Measurements from ENCODE around the gene RAB5B.
"Not testable (repeated sequence)": the region's sequence is repeated elsewhere in the genome, so short reads cannot be mapped to it uniquely, and the experiment has no call there.

Gene RAB5B

DNA sequence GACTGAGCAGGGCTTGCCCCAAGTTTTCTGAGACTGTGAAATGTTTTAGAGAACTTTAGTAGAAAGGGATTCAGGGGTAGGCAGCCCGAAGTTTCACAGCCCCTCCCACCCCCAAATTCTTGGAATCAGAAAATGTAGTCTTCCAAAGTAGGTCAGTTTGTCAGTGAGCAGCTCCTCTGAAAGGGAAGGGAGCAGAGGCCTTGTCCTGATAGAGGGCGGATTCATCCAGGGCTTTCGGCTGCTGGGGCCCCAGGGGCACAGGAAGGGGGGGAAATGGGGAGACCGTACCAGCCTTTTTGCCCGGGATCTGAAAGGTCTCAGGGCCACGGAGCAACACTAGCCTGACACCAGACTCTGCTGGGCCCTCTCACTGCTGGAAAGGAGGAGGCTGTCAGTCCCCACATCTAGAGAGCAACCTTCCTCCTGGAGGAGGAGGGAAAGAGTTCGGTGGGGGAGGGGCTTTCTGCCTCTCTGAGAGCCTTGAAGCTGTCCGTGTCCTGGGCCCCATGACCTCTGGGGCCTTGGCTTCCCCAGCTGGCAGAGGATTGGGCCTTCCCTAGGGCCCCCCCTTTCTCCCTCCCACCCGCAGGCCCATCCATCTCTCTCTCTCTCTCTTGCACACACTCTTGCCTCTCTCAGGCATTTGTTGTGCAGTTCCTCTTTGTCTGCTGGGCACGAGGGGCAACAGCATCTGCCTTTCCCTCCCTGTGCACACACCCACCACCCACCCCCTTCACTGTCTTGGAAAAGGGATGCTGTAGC is 46.7 kb downstream of the RAB5B start, which contains the start of gene IKZF4:
Gene IKZF4 (plus strand): TSS at position 621 of the 762 bp plus-strand sequence. CDS start 451 bp downstream, outside the sequence.
- DNase-seq: peak; percentile 17

DNA sequence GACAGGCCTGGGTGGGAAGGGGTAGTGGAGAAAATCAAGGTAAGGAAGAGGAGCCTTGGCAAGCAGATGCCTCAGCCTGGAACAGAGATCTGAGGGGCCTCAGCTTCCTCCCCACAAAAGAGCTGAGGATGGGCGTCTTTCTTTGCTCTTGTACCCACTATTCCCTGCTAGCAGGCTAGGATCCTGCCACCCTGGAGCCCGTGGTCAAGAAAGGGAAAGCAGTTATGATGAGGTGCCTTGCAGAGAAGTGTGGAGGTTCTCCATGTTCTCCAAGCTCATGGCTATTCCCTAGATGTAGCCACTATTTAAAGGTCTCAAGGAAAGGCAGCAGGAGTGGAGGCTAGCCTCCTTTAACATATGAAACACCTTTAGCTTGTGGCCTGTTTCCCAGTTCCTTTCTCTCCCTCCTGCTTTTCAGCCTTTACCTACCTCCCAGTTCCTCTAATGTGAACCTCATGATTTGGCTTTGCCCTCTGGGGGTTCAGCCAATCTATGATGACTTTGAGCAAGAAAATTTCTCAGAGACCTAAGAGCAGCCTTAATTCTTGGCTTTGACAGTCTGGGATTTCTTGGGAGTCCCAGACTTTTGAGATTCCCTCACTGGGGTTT is 48.1 kb downstream of the RAB5B start:
- DNase-seq: no peak

DNA sequence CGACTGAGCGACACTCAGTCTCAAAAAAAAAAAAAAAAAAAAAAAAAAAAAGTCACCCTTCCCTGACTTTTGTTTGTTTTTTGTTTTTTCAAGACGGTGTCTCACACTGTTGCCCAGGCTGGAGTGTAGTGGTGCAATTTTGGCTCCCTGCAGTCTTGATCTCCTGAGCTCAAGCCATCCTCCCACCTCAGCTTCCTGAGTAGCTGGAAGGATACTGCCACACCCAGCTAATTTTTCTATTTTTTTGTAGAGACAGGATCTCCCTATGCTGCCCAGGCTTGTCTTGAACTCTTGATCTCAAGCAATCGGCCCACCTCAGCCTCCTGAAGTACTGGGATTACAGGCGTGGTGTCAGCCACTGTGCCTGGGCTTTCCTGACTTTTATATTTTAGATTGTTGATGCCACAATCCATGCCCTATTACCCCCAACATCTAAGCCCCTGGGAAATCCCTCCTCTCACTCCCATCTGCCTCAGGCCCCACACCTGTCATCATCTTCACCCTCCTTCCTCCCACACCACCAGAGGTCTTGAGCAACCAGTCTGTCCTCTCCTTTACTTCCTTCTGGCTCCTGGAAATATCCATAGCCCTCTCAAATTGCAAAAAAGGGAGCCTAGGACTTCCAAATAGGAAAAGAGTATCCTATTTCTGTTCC is 54.8 kb downstream of the RAB5B start:
- no peak for DNase-seq

DNA sequence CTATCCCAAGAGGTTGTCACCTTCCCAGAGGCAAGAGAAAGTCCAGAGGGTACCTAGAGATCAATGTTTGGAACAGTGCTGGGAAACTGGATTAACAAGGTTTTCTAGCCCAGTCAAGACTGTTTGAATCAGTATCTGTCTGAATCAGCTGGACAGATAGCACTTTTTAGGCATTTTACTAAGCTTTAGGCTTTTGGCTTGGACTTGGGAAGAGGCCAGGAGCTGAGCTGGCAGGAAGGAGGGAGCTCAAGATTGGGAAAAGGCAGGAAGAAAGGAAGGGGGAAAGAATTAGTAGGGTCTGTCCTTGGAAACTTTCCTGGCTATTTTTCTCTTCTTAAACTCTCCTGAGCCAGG is 55.3 kb downstream of the RAB5B start:
- no peak for DNase-seq

DNA sequence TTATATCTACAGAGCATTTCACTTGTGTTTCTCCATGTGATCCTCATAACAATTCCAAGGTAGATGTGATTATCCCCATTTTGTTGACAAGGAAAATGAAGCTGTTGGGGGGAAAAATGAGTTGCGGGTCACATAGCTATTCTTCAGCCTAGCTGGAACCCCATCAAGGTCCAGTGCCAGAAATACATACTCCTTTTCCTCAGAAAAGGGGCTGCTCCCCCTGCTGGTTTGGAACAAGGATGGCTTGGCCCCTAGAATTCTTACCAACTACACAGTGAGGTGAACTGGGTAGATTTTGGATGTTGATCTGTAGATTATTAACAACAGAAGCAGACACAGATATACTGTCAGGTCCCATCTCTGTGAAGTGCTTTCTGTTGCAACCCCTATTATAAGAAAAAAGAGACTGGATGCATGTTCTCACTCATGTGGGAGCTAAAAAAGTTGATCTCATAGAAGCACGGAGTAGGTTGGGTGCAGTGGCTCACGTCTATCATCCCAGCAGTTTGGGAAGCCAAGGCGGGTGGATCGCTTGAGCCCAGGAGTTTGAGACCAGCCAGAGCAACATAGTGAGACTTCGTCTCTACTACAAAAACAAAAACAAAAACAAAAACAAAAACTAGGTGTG is 55.9 kb downstream of the RAB5B start:
- DNase-seq: peak; percentile 38

DNA sequence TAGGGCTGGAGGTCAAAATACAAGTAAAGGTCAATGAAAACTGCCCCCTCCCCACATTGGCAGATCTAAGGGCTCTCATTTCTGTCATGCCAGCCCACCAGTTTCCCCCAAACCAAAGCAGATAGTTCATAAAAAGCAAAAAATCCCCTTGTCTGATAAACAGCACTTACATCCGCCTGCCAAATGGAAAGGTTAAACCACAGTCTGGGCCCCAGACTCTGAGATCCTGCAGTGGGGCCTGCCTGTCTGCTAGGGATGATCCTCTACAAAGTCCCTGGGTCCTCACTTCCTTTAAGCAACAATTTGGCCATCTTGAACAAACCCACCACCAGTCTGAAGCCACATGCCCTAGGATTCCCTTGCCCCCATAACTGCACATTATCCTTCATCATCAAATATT is 58.1 kb downstream of the RAB5B start:
- no peak for DNase-seq

DNA sequence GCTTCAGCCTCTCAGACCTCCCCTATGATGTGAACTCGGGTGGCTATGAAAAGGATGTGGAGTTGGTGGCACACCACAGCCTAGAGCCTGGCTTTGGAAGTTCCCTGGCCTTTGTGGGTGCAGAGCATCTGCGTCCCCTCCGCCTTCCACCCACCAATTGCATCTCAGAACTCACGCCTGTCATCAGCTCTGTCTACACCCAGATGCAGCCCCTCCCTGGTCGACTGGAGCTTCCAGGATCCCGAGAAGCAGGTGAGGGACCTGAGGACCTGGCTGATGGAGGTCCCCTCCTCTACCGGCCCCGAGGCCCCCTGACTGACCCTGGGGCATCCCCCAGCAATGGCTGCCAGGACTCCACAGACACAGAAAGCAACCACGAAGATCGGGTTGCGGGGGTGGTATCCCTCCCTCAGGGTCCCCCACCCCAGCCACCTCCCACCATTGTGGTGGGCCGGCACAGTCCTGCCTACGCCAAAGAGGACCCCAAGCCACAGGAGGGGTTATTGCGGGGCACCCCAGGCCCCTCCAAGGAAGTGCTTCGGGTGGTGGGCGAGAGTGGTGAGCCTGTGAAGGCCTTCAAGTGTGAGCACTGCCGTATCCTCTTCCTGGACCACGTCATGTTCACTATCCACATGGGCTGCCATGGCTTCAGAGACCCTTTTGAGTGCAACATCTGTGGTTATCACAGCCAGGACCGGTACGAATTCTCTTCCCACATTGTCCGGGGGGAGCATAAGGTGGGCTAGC is 60.9 kb downstream of the RAB5B start:
- no peak for DNase-seq

DNA sequence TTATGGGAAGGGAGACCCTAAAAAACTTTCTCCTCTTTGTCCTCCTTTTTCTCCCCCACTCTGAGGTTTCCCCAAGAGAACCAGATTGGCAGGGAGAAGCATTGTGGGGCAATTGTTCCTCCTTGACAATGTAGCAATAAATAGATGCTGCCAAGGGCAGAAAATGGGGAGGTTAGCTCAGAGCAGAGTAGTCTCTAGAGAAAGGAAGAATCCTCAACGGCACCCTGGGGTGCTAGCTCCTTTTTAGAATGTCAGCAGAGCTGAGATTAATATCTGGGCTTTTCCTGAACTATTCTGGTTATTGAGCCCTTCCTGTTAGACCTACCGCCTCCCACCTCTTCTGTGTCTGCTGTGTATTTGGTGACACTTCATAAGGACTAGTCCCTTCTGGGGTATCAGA is 63.3 kb downstream of the RAB5B start:
- DNase-seq: no peak

DNA sequence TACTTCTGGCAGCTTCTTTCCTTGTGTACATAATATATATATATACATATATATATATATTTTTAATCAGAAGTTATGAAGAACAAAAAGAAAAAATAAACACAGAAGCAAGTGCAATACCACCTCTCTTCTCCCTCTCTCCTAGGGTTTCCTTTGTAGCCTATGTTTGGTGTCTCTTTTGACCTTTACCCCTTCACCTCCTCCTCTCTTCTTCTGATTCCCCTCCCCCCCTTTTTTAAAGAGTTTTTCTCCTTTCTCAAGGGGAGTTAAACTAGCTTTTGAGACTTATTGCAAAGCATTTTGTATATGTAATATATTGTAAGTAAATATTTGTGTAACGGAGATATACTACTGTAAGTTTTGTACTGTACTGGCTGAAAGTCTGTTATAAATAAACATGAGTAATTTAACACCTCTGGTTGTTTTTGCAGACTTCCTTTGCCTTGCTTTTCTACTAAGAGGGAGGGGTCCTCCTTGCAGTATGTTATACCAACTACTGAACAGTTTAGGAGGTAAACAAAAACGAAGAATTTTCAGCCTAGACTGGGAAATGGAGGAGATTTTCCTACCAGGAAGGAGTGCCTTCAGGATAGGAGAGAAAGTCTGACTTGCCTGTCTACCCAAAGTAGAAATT is 64.3 kb downstream of the RAB5B start:
- DNase-seq: no peak

DNA sequence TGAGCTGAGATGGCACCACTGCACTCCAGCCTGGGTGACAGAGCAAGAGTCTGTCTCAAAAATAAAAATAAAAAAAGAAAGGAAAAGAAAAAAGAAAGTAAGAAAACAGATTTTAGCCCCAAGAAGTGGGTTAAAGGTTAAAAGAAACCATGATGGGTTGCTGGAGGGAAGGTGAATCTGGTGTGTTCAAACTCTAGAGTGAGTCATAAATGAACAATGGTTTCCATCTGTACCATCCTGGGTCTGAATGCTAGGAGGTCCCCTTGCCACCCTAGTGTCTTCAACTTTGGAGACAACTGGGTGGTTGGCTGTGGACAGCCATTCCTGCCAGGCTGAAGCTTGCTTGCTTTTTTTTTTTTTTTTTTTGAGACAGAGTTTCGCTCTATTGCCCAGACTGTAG is 66.3 kb downstream of the RAB5B start:
- DNase-seq: no peak

DNA sequence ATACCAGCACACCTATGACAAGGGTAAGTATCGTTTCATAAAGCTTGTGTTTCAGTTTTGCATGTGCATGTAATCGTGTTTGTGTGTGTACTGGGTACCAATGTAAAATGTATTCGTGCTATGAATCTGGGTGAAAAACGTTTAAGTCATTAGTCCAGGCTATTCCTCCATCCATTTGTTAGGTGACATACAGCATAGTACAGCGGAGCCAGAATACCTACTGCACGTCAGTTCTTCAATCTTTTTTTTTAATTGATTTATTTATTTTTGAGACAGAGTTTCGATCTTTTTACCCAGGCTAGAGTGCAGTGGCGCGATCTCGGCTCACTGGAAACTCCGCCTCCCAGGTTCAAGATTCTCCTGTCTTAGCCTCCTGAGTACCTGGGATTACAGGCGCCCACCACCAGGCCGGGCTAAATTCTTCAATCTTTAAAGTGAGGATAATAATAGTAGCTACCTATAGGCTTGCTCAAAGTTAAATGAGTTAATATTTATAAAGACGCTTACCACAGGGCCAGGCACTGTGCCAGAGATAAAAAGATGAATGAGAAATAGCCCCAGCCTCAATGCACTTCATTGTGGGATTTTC is 67.2 kb downstream of the RAB5B start:
- DNase-seq: no peak

DNA sequence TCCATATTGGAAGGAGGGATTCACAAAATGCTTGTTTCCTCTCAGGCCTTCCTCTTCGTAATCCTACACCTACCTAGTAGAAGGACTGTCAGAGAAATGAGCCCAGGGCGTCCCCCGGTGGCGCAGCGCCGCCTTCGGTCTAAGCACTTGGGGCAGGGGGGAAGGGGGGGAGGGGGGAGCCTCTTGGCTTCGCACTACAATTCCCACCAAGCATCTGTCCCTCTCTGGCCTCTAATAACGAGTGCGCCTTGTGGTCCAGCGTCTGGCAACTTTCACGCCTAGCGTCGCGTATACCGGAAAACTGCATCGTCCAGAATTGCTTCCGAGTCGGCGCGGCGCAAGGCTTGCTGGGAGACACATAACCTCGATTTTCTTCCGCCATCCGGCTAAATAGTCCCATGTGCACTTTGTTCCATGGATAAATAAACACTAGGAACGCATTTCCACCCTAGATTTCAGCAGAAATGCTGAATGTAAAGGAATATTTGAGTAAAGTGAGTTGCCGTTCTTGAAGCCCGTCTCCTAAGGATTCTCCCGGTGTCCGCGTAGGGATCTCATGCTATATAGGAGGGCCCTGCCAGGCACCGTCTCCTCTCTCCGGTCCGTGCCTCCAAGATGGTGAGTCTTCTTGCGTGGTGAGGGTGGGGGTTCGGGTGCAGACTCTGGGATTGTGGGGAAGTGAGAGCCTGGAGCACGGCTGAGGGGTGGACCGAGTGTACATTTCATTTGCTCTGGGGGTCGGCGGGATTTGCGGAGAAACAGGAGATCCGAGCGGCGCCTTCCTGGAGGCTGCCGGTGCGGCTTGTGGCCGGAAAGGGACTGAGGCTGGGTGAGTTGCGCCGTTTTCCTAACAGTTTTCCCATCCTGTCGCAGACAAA is 67.9 kb downstream of the RAB5B start, which contains the start of gene RPS26:
Gene RPS26 (plus strand): TSS at position 367 of the 878 bp plus-strand sequence. CDS start 249 bp downstream, at position 616.
- DNase-seq: peak; percentile 87

DNA sequence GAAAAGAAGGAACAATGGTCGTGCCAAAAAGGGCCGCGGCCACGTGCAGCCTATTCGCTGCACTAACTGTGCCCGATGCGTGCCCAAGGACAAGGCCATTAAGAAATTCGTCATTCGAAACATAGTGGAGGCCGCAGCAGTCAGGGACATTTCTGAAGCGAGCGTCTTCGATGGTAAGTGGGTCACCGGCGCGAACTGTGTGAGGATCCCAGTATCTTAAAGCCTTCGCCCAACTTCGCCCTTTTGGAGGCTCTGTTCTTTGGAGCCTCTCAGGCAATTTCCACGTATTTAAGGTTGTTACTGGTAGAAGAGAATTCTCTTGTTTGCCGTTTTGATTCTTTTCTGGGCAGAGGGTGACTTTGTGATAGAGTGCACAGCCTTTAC is 68.5 kb downstream of the RAB5B start:
- DNase-seq: not testable (repeated sequence)

DNA sequence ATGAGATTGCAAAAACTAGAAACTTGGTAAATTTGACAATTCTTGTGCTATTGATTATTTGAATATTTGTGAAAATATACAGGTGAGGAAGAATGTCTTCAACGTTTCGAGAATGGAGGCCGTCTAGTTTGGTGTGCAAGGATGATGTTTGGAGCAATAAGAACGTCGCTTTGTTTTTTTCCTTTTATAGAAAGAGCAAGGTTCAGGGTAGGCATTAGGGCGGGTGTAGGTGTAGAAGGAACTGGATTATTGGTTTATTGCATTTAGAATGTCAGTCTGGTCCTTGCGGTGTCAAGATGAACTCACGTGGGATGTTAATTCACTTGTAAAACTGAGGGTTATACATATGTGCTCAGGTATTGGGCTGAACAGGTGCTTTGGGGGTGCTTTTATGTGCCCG is 69.0 kb downstream of the RAB5B start:
- no peak for DNase-seq

Data from stimulated activated CD4-positive, alpha-beta T cell treated with anti-CD3 and anti-CD28 coated beads, Interleukin-4, amount 100 ng/mL, for 1 hour (primary cell).